PC-3 (cell line): ENCODE measurements around the gene CHRNA9. TPM values are rescaled to one million over a fixed set of nuclear protein-coding genes. Genes with fewer than 3 reads are reported as not detected.

Source experiments
- ATAC-seq: fragments of 200-7000 bp; cut with Tn5 transposase; 2 replicates; pipeline ENCODE4 v1.9.1; 2020; ENCODE audit warnings: mild to moderate bottlenecking, moderate library complexity
- BruUV-seq: library from RNA; stranded (reverse); fragments of 400-500 nt; replicated peaks from 2 replicates; lab custom pipeline; 2021; lab: Mats Ljungman, UMichigan
- CTCF ChIA-PET: fragments of 300-600 bp; sonication (Branson Sonifier 250); formaldehyde crosslinking; loops from one replicate; lab custom pipeline; 2022; ENCODE audit warnings: antibody characterized with exemption; lab: Charles Lee
- POLR2A ChIA-PET: fragments of 300-600 bp; sonication (Branson Sonifier 250); formaldehyde crosslinking; loops from one replicate; lab custom pipeline; 2022; ENCODE audit warnings: antibody characterized with exemption; ENCODE audit not compliant: unreplicated experiment; lab: Charles Lee
- DNase-seq: peaks from one replicate; pipeline ENCODE4 v3.0.0-alpha.2; 2015
- H2AFZ ChIP-seq: fragments of 300-600 bp; sonication (generic); 2 replicates; pipeline ENCODE4 v1.6.0; 2016; ENCODE audit warnings: antibody characterized with exemption, low read length
- H3F3A ChIP-seq: fragments of 300-600 bp; sonication (generic); one replicate; pipeline ENCODE4 v1.6.0; 2017; ENCODE audit warnings: antibody characterized with exemption, low read length, control low read depth, mild to moderate bottlenecking; ENCODE audit not compliant: unreplicated experiment
- H3K27ac ChIP-seq: fragments of 300-600 bp; sonication (generic); 2 replicates; pipeline ENCODE4 v1.5.1; 2016; ENCODE audit warnings: mild to moderate bottlenecking, low read length
- H3K27me3 ChIP-seq: fragments of 300-600 bp; sonication (generic); 2 replicates; pipeline ENCODE4 v1.6.1; 2016; ENCODE audit warnings: low read length, mixed read lengths
- H3K36me3 ChIP-seq: fragments of 300-600 bp; sonication (generic); 2 replicates; pipeline ENCODE4 v1.6.1; 2016; ENCODE audit warnings: low read depth, mixed run types, low read length, mixed read lengths
- H3K4me1 ChIP-seq: fragments of 300-600 bp; sonication (generic); 2 replicates; pipeline ENCODE4 v1.5.1; 2016; ENCODE audit warnings: low read length; ENCODE audit not compliant: insufficient read depth
- H3K4me2 ChIP-seq: fragments of 300-600 bp; sonication (generic); 2 replicates; pipeline ENCODE4 v1.6.0; 2016; ENCODE audit warnings: low read length
- H3K4me3 ChIP-seq: fragments of 300-600 bp; sonication (generic); 2 replicates; pipeline ENCODE4 v1.5.1; 2016; ENCODE audit warnings: mild to moderate bottlenecking, low read length, mixed read lengths
- H3K79me2 ChIP-seq: fragments of 300-600 bp; sonication (generic); 2 replicates; pipeline ENCODE4 v1.6.1; 2017; ENCODE audit warnings: low read length, mixed read lengths
- H3K9ac ChIP-seq: fragments of 300-600 bp; sonication (generic); 2 replicates; pipeline ENCODE4 v1.6.0; 2016; ENCODE audit warnings: mild to moderate bottlenecking, low read length
- H3K9me2 ChIP-seq: fragments of 300-600 bp; sonication (generic); replicated peaks from 2 replicates; pipeline ENCODE4 v1.6.1; 2016; ENCODE audit warnings: mixed run types, low read length, mixed read lengths
- H3K9me3 ChIP-seq: fragments of 300-600 bp; sonication (generic); 2 replicates; pipeline ENCODE4 v1.6.1; 2016; ENCODE audit warnings: low read length, mixed read lengths
- H4K20me1 ChIP-seq: fragments of 300-600 bp; sonication (generic); 2 replicates; pipeline ENCODE4 v1.6.1; 2016; ENCODE audit warnings: low read length, mixed read lengths
- CTCF ChIP-seq: fragments of 300-600 bp; sonication (generic); conservative IDR thresholded peaks from 2 replicates; pipeline ENCODE4 v1.5.1; 2017; ENCODE audit warnings: antibody characterized with exemption, low read depth, mild to moderate bottlenecking, low read length
- EZH2 ChIP-seq: fragments of 300-600 bp; sonication (generic); IDR thresholded peaks from one replicate; pipeline ENCODE4 v1.6.1; 2017; ENCODE audit warnings: antibody characterized with exemption, mild to moderate bottlenecking, low read length; ENCODE audit not compliant: unreplicated experiment
- EZH2phosphoT487 ChIP-seq: fragments of 300-600 bp; sonication (generic); IDR thresholded peaks from 2 replicates; pipeline ENCODE4 v1.6.1; 2018; ENCODE audit warnings: mild to moderate bottlenecking, antibody characterized with exemption, low read length, borderline replicate concordance
- intact Hi-C: fragments of 100-400 bp; cut with micrococcal nuclease; formaldehyde crosslinking; loops from 2 replicates; pipeline ENCODE4 v1.9.0; 2023
- total RNA-seq: library from RNA; depleted of rRNA; stranded (reverse); fragments of >200 nt; gene quantifications from 2 replicates; pipeline ENCODE4 v1.2.3, GENCODE V29; 2014

Gene CHRNA9
- total RNA-seq, 1 experiment from 2014 or later: not detected

GRCh38 chr4:40363382-40363920, 28.3 kb downstream of the CHRNA9 start:
- Histone ChIP-seq H3K4me1 (peaks cover 10% of the 10 kb centered on the region), H3K9me2 (no peaks in the 10 kb centered on the region), H4K20me1 (no peaks in the 10 kb centered on the region), H3K36me3 (no peaks in the 10 kb centered on the region), H3K4me3 (no peak overlapping the region), H3K79me2 (no peaks in the 10 kb centered on the region), H2AFZ (0 out of 2 replicates have a peak overlapping the region, but pooled peaks have one; percentile 20), H3K4me2 (peak overlapping the region; percentile 30; the same call in 1 of the 2 replicates), H3K9ac (no peak overlapping the region), H3K27me3 (no peaks in the 10 kb centered on the region), H3F3A (no peaks in the 10 kb centered on the region), H3K27ac (peak overlapping the region; percentile 46; the same call in 1 of the 2 replicates), H3K9me3 (no peaks in the 10 kb centered on the region)
- intact Hi-C loops: no loop called here
- ChIA-PET POLR2A (interaction anchor here (0.7 kb wide), 1 partner anchor 47 kb away, joined by 3 read pairs; no protein-coding TSS in a partner anchor), CTCF (no interaction called here)
- peak; percentile 55 for DNase-seq
- TF ChIP-seq EZH2phosphoT487 (no peak), CTCF (no peak), EZH2 (no peak)
- BruUV-seq: no TSS peak
- ATAC-seq: peak; percentile 38; the same call in 1 of the 2 replicates

GRCh38 chr4:40363945-40364344, 28.8 kb downstream of the CHRNA9 start:
- no peaks in the 10 kb centered on the region for H3F3A ChIP-seq
- intact Hi-C loops: no loop called here
- peak overlapping the region; percentile 30; the same call in 1 of the 2 replicates for H3K4me2 ChIP-seq
- H4K20me1 ChIP-seq: no peaks in the 10 kb centered on the region
- H3K27me3 ChIP-seq: no peaks in the 10 kb centered on the region
- H3K27ac ChIP-seq: 0 out of 2 replicates have a peak overlapping the region, but pooled peaks have one; percentile 1
- H3K4me3 ChIP-seq: no peak overlapping the region
- H3K4me1 ChIP-seq: peaks cover 10% of the 10 kb centered on the region
- no peaks in the 10 kb centered on the region for H3K36me3 ChIP-seq
- no peak overlapping the region for H3K9ac ChIP-seq
- no peak for DNase-seq
- no peaks in the 10 kb centered on the region for H3K9me3 ChIP-seq
- POLR2A ChIA-PET: interaction anchor here (0.7 kb wide), 1 partner anchor 47 kb away, joined by 3 read pairs; no protein-coding TSS in a partner anchor
- no peaks in the 10 kb centered on the region for H3K79me2 ChIP-seq
- H2AFZ ChIP-seq: no peak overlapping the region
- H3K9me2 ChIP-seq: no peaks in the 10 kb centered on the region
- CTCF ChIA-PET: no interaction called here
- BruUV-seq: no TSS peak
- no peak for ATAC-seq
- no peak for TF ChIP-seq EZH2
- TF ChIP-seq EZH2phosphoT487: no peak
- TF ChIP-seq CTCF: no peak

GRCh38 chr4:40365766-40366165, 30.6 kb downstream of the CHRNA9 start:
- H3K9ac ChIP-seq: no peak overlapping the region
- ATAC-seq (no peak), DNase-seq (no peak)
- no peaks in the 10 kb centered on the region for H3F3A ChIP-seq
- no peaks in the 10 kb centered on the region for H3K27me3 ChIP-seq
- H3K79me2 ChIP-seq: no peaks in the 10 kb centered on the region
- H2AFZ ChIP-seq: no peak overlapping the region
- no peaks in the 10 kb centered on the region for H3K36me3 ChIP-seq
- ChIA-PET POLR2A (no interaction called here), CTCF (no interaction called here)
- no TSS peak for BruUV-seq
- H3K4me3 ChIP-seq: no peak overlapping the region
- no peak overlapping the region for H3K4me2 ChIP-seq
- intact Hi-C loops: no loop called here
- no peaks in the 10 kb centered on the region for H3K9me3 ChIP-seq
- H3K27ac ChIP-seq: no peak overlapping the region
- no peak for TF ChIP-seq CTCF
- no peak for TF ChIP-seq EZH2
- no peak for TF ChIP-seq EZH2phosphoT487
- no peaks in the 10 kb centered on the region for H3K9me2 ChIP-seq
- no peaks in the 10 kb centered on the region for H4K20me1 ChIP-seq
- peaks cover 10% of the 10 kb centered on the region for H3K4me1 ChIP-seq
